Measurements from ENCODE around the gene NUB1. TPM values are rescaled to one million over a fixed set of nuclear protein-coding genes. Genes with fewer than 3 reads are reported as not detected.

Gene NUB1
- total and polyA plus RNA-seq, 12 donors: 22.5 to 127 (median 48.6) TPM

- 82 to 89% (median 85%) methylated on average over 9 to 14 of the region's 14 CpGs for WGBS, 4 donors
Measured at GRCh38 chr7:151399906-151400305, 58.3 kb downstream of the NUB1 start.

GRCh38 chr7:151400626-151401315 is 59.2 kb downstream of the NUB1 start:
- DNase-seq: no peak
- intact Hi-C loops (cut with DNase I): no loop called here
- Histone ChIP-seq H3K27me3 (no peaks in the 10 kb centered on the region), H3K27ac (no peak overlapping the region), H3K36me3 (replicated peaks in 1 of 2) (no peaks in the 10 kb centered on the region), H3K9me3 (replicated peaks in 1 of 3) (no peaks in the 10 kb centered on the region), H3K4me3 (no peak overlapping the region), H3K4me1 (replicated peaks in 1 of 2) (no peaks in the 10 kb centered on the region)
- TF ChIP-seq POLR2A (IDR thresholded peaks at IDR 0.05) (no peak), CTCF (IDR thresholded peaks at IDR 0.05) (no peak)
- WGBS, 4 donors: 68 to 78% (median 74%) methylated on average over 12 to 14 of the region's 14 CpGs

More at GRCh38 chr7:151399906-151400305, 58.3 kb downstream of the NUB1 start:
- Histone ChIP-seq H3K4me1 (replicated peaks in 1 of 2) (no peaks in the 10 kb centered on the region), H3K9me3 (replicated peaks in 1 of 3) (no peaks in the 10 kb centered on the region), H3K36me3 (replicated peaks in 1 of 2) (no peaks in the 10 kb centered on the region), H3K27ac (no peak overlapping the region), H3K27me3 (no peaks in the 10 kb centered on the region), H3K4me3 (no peak overlapping the region)
- no peak for DNase-seq
- intact Hi-C loops (cut with DNase I): no loop called here
- no peak for TF ChIP-seq POLR2A (IDR thresholded peaks at IDR 0.05)
- no peak for TF ChIP-seq CTCF (IDR thresholded peaks at IDR 0.05)

- WGBS, 4 donors: 89 to 94% (median 93%) methylated on average over 15 to 16 of the region's 16 CpGs
- no peaks in the 10 kb centered on the region for H3K4me1 ChIP-seq (replicated peaks in 1 of 2)
- H3K9me3 ChIP-seq (replicated peaks in 1 of 3): no peaks in the 10 kb centered on the region
- no peaks in the 10 kb centered on the region for H3K27me3 ChIP-seq
- no peak for DNase-seq
- intact Hi-C loops (cut with DNase I): no loop called here
- no peak for TF ChIP-seq POLR2A (IDR thresholded peaks at IDR 0.05)
- no peak for TF ChIP-seq CTCF (IDR thresholded peaks at IDR 0.05)
- no peak overlapping the region for H3K4me3 ChIP-seq
- no peaks in the 10 kb centered on the region for H3K36me3 ChIP-seq (replicated peaks in 1 of 2)
- no peak overlapping the region for H3K27ac ChIP-seq
Measured at GRCh38 chr7:151402029-151402835, 60.6 kb downstream of the NUB1 start.

- Histone ChIP-seq H3K36me3 (replicated peaks in 1 of 2) (no peaks in the 10 kb centered on the region), H3K4me3 (no peak overlapping the region), H3K27ac (peak overlapping the region in 2 of 5 donors; percentile 2 to 85), H3K9me3 (replicated peaks in 1 of 3) (no peaks in the 10 kb centered on the region), H3K27me3 (peaks cover 5% of the 10 kb centered on the region), H3K4me1 (replicated peaks in 1 of 2) (no peaks in the 10 kb centered on the region)
- intact Hi-C loops (cut with DNase I): no loop called here
- no peak for DNase-seq
- TF ChIP-seq POLR2A (IDR thresholded peaks at IDR 0.05) (no peak), CTCF (IDR thresholded peaks at IDR 0.05) (no peak)
- WGBS, 4 donors: 83 to 89% (median 85%) methylated on average over 9 of the region's 9 CpGs
Measured at GRCh38 chr7:151403764-151404163, 62.2 kb downstream of the NUB1 start.
